HG03060 (cell line): ENCODE results near the gene C10orf71.

ENCODE experiments used
- ATAC-seq: cut with Tn5 transposase; IDR thresholded peaks from one replicate; pipeline ENCODE4 v1.9.1; 2021; ENCODE audit warnings: low read depth, moderate number of reproducible peaks; ENCODE audit not compliant: unreplicated experiment

The C10orf71 gene

DNA sequence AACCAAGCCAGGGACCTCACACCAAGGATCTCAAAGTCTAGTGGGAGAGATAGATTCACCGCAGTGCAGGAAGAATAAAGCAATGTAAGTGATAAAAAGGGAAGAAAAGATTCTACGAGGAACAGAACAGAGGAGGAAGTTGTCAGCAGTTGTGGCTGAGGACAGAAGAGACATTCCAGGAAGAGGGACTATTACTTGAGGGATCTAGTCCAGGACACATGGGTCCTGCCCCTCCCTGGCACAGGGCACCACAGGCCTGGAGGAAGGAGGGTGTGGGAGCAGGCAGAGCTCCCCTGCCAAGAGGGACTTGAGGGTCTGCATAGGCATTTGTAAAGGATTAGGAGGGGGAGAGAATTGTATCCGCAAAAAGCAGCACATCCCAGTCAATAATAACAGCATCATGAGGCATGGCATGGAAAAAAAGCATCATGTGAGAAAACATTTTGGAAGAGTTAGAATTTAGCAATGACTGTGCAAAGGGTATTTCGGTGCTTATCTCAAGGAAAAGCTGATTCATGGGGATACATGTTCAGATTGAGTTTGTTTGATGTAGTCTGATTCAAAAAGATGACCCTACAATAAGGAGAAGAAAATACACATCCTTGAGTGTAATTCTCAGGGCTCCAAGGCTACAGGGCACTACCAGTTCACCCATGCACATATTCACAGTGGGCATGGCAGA lies 12.7 kb downstream of the C10orf71 start:
- ATAC-seq: no peak

DNA sequence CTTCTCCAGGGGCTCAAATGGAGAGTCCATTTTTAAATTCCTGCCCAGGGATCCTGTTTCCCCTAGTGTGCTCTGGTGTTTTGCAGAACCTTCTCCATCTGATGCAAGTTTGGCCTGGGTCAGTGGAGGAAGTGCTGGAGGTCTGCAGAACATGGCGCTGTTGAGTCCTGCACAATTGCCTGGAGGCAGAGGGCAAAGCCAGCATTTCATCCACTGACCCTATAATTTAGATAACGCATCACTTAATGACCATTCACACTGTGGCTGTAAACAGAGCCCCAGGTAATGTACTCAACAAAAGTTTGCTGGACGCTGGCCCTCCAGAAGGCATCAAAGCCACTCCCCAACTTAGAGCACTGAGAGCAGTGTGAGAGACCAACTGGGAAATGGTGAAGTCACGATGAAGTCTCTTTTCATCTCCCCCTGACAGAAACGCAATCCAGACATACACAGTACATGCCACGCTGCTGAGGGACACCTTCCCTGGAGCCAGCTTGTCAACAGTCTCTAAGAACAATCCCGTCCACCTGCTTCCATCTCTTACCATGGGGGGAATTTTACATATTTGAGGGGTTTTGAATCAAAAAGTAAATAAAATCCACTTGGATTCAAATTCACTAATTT lies 13.4 kb downstream of the C10orf71 start:
- no peak for ATAC-seq

GRCh38 chr10:49313501-49314070 lies 14.6 kb downstream of the C10orf71 start:
- no peak for ATAC-seq

DNA sequence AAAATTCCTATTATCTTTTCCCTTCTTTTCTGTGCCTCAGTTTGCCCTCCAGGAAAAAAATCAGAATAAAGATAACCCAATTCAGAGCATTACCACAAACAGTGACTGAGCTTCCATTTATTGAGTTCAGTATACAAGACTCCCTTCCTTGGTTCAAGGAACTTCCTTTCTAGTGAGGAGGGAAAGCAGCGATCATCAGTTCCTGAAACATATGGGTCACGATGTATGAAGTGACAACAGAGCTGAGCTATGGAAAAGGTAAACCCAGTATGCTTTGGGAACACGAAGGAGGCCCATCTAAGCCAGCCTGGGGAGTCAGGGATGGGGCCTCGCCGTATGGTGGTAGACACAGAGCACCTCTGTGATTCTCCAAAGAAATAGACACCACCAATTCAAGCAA lies 15.8 kb downstream of the C10orf71 start:
- no peak for ATAC-seq

GRCh38 chr10:49318028-49318427 lies 19.1 kb downstream of the C10orf71 start:
- ATAC-seq: no peak

DNA sequence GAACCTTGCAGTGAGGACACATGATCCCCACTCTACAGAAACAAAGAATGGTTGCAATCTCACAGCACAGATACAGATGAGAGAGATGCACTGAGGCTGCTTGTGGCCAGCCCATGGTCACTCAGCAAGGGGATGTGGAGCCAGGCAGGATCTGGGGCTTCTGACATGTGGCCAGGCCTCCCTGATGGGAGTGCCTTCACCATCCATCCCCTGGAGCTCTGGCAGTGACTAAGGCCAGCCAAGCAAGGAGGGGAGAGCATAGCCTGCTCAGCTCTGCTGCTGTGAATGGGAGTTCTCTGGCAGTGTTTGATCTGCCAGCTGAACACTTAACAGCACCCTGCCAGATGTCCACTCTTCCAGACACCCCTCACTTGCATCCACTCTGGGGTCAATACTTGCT lies 19.8 kb downstream of the C10orf71 start:
- no peak for ATAC-seq

- no peak for ATAC-seq
Observed at GRCh38 chr10:49319206-49319605, 20.2 kb downstream of the C10orf71 start.

GRCh38 chr10:49320191-49320590 lies 21.2 kb downstream of the C10orf71 start:
- no peak for ATAC-seq

DNA sequence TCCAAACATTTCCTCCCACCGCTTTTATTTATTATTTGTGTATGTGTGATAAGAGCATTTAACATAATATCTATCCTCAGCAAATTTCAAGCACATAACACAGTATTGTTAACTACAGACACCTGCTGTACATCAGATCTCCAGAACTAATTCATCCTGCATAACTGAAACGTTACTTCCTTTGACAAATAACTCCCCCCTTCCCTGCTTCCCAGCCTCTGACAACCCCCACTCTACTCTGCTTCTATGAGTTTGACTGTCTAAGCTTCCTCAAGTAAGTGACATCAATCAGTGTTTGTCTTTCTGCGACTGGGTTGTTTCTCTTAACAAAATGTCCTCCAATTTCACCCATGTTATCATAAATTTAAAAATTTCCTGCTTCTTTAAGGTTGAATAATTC lies 22.1 kb downstream of the C10orf71 start:
- ATAC-seq: no peak

- no peak for ATAC-seq
Observed at GRCh38 chr10:49322371-49323170, 23.6 kb downstream of the C10orf71 start.

DNA sequence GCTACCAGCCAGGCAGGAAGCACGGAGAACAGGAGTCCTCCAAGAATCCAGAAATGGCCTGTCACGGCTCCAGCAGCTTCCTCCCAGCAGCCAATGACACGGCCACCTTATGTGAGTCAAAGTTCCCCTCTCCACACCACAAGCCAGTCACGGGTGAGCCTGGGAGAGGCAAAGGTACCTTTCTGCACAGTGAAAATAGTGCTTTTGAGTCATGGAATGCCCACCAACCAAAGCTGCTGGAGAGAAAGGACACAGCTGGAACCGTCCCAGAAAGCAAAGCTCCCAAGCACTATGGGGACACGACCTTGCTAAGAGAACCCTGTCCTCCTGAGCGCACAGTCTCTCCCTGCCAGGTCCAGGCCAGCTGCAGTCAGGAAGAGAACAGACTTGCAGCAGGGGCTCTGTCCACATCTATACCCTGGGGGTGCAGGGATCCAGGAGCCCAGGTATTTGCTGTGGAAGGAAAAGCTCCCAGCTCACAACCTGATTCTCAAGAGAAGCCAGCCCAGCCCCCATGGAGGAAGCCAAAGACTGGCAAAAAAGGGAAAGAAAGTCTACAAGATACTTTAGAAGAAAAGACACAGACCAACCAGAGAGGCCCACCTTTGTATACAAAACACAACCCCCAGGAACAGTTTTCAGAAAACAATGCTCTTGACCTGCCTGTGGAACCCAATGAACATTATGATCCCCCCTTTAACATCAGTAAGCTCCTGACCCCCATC lies 24.4 kb downstream of the C10orf71 start:
- no peak for ATAC-seq

DNA sequence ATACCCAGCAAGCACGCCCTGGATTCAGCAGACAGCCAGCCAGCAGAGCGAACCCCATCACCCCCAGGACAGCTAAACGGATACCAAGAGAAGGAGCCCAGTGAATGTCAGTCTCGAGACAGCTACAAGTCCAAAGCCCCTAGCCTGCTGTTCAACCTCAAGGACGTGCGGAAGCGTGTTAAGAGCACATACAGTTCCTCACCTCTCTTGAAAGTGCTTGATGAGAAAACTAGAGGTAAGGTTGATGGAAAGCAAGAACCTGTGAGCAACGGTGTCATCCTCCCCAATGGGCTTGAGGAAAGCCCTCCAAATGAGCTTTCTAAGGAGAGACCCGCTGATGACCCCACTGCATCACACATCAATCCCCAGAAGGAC lies 24.9 kb downstream of the C10orf71 start:
- no peak for ATAC-seq

DNA sequence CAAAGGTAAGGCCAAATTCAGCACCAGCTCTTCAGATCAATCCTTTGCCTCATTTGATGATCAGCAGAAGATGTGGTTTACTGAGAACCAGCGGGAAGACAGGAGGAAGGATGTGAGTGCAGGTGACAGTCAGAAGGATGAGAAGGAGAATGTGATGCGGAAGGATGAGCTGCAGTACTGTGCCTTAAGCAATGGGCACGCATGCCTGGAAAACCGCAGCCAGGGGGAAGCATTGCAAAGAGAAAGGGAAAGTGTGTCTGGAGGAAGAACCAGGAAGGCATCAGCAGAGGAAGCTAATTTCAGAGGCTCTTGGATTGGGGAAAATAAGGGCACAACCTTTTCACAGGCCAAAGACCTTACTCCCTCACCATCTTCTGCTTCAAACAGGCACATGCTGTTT lies 25.7 kb downstream of the C10orf71 start:
- no peak for ATAC-seq

DNA sequence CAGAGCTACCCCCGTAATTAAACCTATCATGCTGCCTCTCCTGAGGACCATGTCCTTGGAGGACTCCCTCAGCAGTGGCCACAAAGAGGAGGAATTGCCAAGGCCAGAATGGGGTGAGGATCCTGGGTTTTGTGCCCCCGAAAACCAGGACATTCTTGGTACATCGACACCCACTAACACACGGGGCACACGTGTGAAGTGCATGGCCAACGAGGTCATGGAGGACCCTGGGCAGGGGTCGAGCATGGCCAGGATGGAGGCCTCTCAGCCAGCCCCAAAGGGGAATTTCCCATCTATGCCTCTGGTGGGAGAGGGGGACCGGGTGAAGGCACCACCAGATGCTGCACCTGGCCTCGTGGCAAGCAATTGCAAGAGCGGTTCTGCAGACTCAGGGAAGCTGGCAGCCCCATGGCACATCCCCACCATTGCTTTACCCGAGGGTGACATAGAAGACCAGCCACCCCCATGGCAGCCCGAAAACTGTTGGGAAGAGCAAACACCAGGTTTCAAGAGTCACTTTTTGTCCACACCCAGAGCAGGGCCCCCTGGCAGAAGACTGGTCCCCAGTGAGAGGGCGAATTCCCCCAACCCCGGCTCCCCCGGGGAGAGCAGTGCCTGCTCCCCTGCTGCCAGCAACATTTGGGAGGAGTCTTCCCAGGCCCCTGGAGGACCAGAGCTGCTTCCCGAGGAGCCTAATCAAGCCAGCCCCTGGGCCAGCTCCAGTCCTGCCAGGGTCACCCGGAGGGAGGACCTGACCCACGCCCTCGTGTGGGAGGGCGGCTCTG lies 26.4 kb downstream of the C10orf71 start:
- no peak for ATAC-seq

DNA sequence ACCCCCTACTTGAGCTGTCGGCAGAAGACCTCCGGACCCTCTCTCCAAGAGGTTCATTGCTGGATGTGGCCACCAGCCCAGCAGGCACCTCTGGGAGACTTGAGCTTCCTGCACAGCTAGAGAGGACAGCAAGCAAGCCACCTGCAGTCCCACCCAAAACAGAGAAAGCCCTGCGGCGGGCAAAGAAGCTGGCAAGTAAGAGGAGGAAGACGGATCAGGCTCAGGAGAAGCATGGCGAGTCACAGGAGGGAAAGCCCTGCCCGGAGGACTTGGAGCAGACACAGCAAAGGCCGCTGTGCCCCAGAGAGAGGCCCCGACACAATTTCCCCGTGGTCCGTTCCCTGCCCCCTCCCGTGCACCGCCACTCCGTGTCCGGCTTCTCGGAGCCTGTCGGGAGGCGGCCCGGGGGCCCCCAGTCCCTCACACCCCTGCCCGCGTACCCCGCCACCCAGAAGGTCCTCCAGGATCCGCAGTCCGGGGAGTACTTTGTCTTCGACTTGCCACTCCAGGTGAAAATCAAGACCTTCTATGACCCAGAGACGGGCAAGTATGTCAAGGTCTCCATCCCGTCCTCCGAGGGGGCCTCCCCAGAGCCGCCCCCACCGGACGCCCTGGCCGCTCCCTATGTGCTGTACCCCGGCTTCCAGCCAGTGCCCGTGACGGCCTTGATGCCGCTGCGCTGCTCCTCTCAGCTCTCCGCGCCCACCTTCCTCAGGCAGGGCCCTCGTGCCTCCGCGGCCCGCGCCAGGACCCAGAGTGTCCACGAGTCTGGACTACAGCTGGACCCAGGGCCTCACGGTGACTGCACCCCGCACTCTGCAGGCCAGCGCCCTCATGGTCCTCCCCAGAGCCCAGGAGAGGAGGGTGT lies 27.2 kb downstream of the C10orf71 start:
- ATAC-seq: no peak

DNA sequence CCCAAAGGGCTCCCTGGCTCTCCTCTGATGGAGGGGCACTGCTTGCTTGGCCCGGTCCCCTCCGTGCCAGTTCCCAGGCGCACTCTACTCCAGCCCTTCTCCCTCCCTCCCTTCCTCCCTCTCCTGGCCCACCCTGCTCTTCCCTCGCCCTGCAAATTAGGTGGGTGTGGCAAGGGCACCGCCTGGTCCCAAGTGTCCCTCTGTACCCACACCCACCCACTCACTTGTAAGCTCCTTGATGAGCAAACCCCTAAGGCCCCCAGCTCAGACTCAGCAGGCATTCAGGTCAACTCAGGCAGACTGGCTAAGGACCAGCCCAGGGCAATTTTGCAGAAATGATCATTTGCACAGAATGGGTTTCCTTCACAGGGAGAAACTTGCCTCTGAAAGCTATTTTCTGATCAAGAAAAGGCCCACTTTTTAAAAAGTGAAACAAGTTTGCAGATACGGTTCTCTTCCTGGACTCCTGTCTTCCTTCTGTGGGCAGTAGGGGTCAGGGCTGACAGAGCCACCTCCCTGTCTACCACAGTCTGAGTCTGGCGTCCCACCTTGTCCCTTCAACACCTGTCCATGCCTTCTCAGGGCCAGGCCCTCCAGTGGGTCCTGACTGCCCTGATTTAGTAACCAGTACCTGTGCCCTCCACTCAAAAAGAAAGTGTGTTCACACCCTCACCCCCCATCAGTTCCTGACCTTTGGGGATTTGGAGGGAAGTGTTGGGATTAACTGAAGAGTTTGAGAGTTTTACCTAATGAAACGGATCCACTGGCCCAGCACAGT lies 28.3 kb downstream of the C10orf71 start:
- no peak for ATAC-seq

- no peak for ATAC-seq
Observed at GRCh38 chr10:49328401-49329145, 29.6 kb downstream of the C10orf71 start.

DNA sequence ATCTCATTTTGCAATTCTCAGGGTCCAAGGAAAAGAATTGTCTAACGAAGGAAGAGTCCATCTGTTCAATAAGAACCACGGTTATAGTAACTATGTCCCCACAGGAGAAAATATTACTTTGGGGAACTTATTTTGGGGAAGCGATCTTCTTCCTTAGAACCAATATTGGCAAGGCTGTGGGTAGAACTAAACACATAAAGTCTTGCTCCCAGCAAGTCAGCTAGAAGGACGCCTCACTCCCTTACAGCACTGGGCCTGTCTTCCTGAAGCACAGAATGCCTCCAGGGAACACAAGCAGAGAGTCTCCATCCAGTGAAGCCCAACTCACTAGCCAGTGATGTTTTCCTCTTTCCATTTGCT lies 30.2 kb downstream of the C10orf71 start:
- ATAC-seq: no peak
